ENCODE data around the gene IRF2BPL. TPM values are rescaled to one million over a fixed set of nuclear protein-coding genes. Genes with fewer than 3 reads are reported as not detected.
A peak's percentile ranks its signal among the peaks of the same experiment; 100 is the strongest.

The IRF2BPL gene
- total RNA-seq, 1 donor from 2014 or later, result 4.8 TPM

DNA sequence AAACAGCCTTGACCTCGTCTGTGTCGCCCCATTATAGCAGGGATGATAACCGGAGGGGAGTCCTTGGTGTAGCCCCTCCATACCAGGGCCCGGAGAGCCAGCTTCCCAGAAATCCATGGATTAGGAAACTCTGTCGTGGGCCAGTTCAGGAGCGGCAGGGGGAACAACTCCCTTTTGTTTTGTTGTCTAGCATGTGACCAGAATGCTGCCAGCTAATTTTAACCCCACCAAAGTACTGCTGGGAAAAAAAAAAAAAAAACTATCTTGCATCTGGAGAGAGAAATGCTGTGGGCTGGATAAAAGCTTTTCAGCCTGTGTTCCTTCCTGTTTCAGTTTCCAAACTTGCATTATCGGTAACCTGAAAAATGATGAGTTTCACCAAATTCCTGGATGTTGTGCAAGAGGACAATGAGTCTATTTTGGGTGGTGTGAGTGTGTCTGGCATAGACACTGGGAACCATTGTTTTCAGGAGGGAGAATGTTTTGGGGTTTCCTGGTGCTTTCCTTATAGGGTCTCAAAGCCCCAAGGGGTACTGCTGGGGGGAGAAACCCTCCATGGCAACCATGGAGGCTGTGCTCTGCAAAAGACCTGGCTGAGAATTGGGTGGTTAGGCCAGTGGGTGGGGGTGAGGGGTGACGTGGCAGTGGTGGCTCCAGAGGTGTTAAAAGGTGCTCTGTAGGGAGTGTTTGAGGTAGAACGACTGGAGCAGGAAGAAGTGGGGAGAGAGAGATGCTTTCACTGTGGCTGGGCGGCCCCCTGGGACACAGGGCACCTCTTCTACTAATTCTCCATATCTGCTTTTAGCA, 14.9 kb upstream of the IRF2BPL start:
- H3K36me3 Mint-ChIP-seq, result no peaks in the 10 kb centered on the region
- H3K27ac ChIP-seq, result no peak overlapping the region
- H3K36me3 ChIP-seq, result no peaks in the 10 kb centered on the region
- no peak overlapping the region for H3K9ac ChIP-seq
- no peak for DNase-seq (ENCODE audit: low spot score)
- no peaks in the 10 kb centered on the region for H4K20me1 ChIP-seq (ENCODE audit: low read depth)
- H3K27me3 ChIP-seq, result peaks cover 15% of the 10 kb centered on the region
- H3K4me3 Mint-ChIP-seq, result peak overlapping the region; percentile 63
- no peak overlapping the region for H3K4me3 ChIP-seq
- peak overlapping the region; percentile 53 for H3K27ac Mint-ChIP-seq
- peak overlapping the region; percentile 5 for H3K4me2 ChIP-seq
- no peaks in the 10 kb centered on the region for H3K9me3 Mint-ChIP-seq
- H3F3A ChIP-seq (ENCODE audit: low read depth), result peaks cover 12% of the 10 kb centered on the region
- TF ChIP-seq EZH2 (IDR thresholded peaks at IDR 0.05) (no peak), EZH2phosphoT487 (IDR thresholded peaks at IDR 0.05) (no peak)
- TF ChIP-seq, protein P1, sequence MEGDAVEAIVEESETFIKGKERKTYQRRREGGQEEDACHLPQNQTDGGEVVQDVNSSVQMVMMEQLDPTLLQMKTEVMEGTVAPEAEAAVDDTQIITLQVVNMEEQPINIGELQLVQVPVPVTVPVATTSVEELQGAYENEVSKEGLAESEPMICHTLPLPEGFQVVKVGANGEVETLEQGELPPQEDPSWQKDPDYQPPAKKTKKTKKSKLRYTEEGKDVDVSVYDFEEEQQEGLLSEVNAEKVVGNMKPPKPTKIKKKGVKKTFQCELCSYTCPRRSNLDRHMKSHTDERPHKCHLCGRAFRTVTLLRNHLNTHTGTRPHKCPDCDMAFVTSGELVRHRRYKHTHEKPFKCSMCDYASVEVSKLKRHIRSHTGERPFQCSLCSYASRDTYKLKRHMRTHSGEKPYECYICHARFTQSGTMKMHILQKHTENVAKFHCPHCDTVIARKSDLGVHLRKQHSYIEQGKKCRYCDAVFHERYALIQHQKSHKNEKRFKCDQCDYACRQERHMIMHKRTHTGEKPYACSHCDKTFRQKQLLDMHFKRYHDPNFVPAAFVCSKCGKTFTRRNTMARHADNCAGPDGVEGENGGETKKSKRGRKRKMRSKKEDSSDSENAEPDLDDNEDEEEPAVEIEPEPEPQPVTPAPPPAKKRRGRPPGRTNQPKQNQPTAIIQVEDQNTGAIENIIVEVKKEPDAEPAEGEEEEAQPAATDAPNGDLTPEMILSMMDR (IDR thresholded peaks at IDR 0.05), result no peak
- peaks cover 8% of the 10 kb centered on the region for H3K27me3 Mint-ChIP-seq (ENCODE audit: insufficient read depth, low read depth)
- peaks cover 49% of the 10 kb centered on the region for H3K4me1 ChIP-seq
- no peaks in the 10 kb centered on the region for H3K9me3 ChIP-seq (ENCODE audit: low read depth)
- H3K79me2 ChIP-seq (ENCODE audit: low read depth), result no peaks in the 10 kb centered on the region
- peaks cover 74% of the 10 kb centered on the region for H3K4me1 Mint-ChIP-seq
- H2AFZ ChIP-seq (replicated peaks), result no peak overlapping the region

DNA sequence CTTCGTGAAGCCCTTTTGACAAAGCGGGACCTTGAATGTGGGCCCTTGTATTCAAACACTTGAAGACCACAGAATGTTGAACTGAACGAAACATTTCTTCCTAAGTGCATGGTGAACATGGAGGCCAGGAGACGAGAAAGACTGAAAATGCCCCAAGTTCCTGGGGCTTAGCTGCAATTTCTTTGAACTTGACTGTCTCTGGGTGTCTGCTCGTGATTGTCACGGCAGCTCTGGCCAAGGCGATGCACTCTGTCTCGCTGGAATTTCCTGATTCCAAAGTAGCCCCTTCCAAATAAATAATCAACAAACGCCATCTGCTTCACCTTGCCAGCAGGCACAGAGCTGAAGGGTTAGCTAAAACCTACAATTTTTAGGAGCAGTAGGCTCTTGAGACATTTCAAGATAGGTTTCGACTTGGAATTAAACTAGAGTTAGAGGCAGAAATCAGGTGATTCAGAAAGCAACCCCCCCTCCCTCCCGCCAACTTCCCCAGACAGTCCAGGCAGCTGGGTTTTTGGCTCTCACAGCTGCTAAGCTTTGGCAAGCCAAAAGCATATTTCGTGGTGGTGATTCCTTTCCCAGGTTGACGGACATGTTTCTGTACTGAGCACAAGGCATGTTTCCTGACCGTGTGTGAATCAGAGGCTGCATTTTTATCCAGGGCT, 13.5 kb upstream of the IRF2BPL start:
- Histone ChIP-seq H3K9ac (no peak overlapping the region), H3K27ac (no peak overlapping the region), H3K27me3 (peaks cover 28% of the 10 kb centered on the region), H3F3A (ENCODE audit: low read depth) (peaks cover 18% of the 10 kb centered on the region), H2AFZ (replicated peaks) (no peak overlapping the region), H3K9me3 (ENCODE audit: low read depth) (no peaks in the 10 kb centered on the region), H4K20me1 (ENCODE audit: low read depth) (no peaks in the 10 kb centered on the region), H3K4me2 (no peak overlapping the region), H3K79me2 (ENCODE audit: low read depth) (no peaks in the 10 kb centered on the region), H3K36me3 (no peaks in the 10 kb centered on the region), H3K4me3 (no peak overlapping the region), H3K4me1 (peaks cover 63% of the 10 kb centered on the region)
- TF ChIP-seq EZH2 (IDR thresholded peaks at IDR 0.05), result no peak
- TF ChIP-seq, protein P1 (IDR thresholded peaks at IDR 0.05), result no peak
- TF ChIP-seq EZH2phosphoT487 (IDR thresholded peaks at IDR 0.05), result no peak
- Mint-ChIP-seq H3K27me3 (ENCODE audit: insufficient read depth, low read depth) (peaks cover 8% of the 10 kb centered on the region), H3K4me3 (peak overlapping the region; percentile 62), H3K4me1 (peaks cover 85% of the 10 kb centered on the region), H3K27ac (peak overlapping the region; percentile 99), H3K9me3 (no peaks in the 10 kb centered on the region), H3K36me3 (no peaks in the 10 kb centered on the region)
- DNase-seq (ENCODE audit: low spot score), result no peak

DNA sequence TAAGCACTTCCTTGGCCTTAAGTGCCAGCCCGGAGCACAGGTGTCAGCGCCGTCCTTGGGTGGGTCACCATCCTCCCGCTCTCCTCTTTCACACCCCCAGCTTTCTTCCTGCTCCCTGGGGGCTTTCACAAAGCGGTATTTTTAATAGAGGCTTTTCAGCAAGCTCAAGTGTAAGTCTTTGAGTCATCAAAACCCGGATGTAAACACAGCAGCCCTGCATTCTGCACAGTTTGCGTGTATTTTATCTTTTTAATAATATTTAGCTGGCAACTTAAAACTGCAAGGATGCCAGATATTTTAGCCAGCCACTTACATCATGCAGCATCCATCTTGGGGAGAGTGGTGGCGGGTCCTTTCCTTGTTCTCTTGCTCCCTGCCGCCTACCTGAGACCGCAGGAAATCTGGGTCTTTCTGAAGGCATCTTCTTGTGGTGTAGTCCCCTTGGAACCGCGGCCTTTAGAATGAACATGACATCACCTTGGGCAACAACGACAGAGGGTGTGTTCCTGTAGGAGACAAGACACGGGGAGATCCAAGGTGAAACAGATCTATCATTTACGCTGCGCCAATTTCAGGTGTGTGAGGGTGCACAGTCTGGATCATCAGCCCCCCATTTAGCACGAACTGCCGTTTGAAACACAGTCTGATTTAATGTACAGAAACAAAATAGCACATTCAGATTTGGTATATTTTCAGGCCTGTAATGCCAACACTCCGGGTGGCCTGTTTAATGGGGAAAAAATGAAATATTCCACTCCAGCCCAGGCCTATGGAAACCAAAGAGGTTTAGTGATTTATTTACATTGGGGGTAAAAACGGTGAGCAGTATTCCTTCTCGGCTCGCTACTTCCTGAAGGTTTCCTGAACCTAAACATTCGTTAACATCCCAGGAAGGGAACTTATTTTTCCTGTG, 12.5 kb upstream of the IRF2BPL start:
- Histone ChIP-seq H3K4me1 (peaks cover 68% of the 10 kb centered on the region), H3F3A (ENCODE audit: low read depth) (peaks cover 24% of the 10 kb centered on the region), H2AFZ (replicated peaks) (peak overlapping the region; percentile 52), H3K27me3 (peaks cover 38% of the 10 kb centered on the region), H3K36me3 (no peaks in the 10 kb centered on the region), H4K20me1 (ENCODE audit: low read depth) (no peaks in the 10 kb centered on the region), H3K27ac (no peak overlapping the region), H3K9ac (no peak overlapping the region), H3K4me2 (peak overlapping the region; percentile 79), H3K9me3 (ENCODE audit: low read depth) (no peaks in the 10 kb centered on the region), H3K4me3 (peak overlapping the region; percentile 45), H3K79me2 (ENCODE audit: low read depth) (no peaks in the 10 kb centered on the region)
- peaks cover 91% of the 10 kb centered on the region for H3K4me1 Mint-ChIP-seq
- H3K27me3 Mint-ChIP-seq (ENCODE audit: insufficient read depth, low read depth), result peaks cover 15% of the 10 kb centered on the region
- H3K36me3 Mint-ChIP-seq, result no peaks in the 10 kb centered on the region
- no peaks in the 10 kb centered on the region for H3K9me3 Mint-ChIP-seq
- H3K4me3 Mint-ChIP-seq, result peak overlapping the region; percentile 83
- H3K27ac Mint-ChIP-seq, result peak overlapping the region; percentile 99
- TF ChIP-seq EZH2 (IDR thresholded peaks at IDR 0.05), result no peak
- TF ChIP-seq EZH2phosphoT487 (IDR thresholded peaks at IDR 0.05), result no peak
- TF ChIP-seq, protein P1 (IDR thresholded peaks at IDR 0.05), result no peak
- DNase-seq (ENCODE audit: low spot score), result no peak
